HG02970 (cell line): ENCODE data around the gene TRPM5.

Experiments
- ATAC-seq: cut with Tn5 transposase; IDR thresholded peaks from one replicate; pipeline ENCODE4 v1.9.1; 2021; ENCODE audit warnings: mild to moderate bottlenecking, moderate library complexity, moderate number of reproducible peaks; ENCODE audit not compliant: unreplicated experiment, low FRiP score

The TRPM5 gene

DNA sequence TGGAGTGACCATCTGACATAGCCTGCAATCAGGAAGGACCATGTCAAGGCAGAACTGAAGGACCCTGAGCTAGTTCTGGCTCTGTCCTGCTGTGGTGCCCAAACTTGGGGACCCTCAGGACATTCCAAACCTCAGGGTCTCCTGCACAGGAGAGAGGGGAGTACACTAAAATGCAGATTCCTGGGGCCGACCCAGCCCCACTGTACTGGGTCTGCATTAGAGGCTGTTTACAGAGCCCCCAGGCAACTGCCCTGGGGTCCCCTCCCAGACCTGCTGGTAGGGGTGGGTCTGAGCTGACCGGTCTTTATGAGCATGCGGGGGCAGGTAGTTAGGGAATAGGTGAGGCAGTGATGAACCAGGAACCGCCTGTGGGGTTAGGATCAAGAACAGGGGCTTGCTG lies 6.8 kb downstream of the TRPM5 start:
- ATAC-seq = no peak

DNA sequence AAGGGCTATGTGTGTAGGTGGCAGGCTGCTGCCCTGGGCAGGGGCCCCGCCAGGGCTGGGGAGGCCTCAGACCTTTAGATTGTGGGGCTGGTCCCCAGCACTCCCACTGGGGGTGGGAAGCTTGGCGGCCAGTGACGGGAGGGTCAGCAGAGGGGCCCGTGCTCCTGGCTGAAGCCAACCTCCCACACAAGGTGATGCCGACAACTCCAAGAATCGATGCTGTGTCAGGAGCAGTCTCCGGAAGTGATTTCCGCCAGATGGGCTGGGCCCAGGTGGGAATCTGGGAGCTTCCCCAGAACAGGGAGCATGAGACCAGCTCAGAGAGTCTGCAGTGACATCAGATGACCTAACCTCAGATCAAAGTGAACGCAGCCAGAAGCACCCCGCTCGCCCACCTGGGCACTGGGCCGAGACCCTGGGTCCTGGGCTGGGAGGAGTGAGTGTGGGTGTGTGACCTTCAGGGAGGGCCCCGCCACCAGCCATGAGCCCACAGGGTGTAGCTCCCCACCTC lies 7.7 kb downstream of the TRPM5 start:
- no peak for ATAC-seq

- ATAC-seq = no peak
Observed at GRCh38 chr11:2436013-2436520, 8.2 kb downstream of the TRPM5 start.

DNA sequence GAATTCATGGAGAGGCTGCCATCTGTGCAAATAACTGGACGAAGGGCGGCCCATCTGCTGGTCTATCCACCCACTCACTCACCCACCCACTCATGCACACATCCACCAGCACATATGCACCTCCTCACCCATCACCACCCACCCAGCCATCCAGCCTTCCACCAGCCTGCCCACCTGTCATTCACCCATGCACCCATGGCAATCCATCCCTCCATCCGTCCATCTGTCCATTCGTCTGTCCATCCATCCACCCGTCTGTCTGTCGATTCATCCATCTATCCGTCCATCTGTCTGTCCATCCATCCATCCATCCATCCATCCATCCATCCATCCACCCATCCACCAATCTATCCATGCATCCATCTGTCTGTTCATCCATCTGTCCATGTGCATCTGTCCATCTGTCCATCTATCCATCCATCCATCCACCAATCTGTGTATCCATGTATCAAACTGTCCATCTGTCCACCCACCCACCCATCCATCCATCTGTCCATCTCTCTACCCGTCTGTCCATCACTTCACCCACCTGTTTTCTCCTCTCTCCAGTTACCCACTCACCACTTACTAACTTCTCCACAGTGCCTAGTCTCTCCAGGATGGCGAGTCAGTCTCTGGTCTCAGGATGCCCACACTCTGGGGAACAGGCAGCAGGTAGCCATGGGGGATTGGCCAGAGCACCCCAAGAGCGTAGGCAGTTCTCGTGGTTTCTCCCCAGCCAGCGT lies 8.9 kb downstream of the TRPM5 start:
- ATAC-seq = no peak

GRCh38 chr11:2434506-2435255 lies 9.6 kb downstream of the TRPM5 start:
- no peak for ATAC-seq

GRCh38 chr11:2434008-2434407 lies 10.3 kb downstream of the TRPM5 start:
- ATAC-seq = no peak

DNA sequence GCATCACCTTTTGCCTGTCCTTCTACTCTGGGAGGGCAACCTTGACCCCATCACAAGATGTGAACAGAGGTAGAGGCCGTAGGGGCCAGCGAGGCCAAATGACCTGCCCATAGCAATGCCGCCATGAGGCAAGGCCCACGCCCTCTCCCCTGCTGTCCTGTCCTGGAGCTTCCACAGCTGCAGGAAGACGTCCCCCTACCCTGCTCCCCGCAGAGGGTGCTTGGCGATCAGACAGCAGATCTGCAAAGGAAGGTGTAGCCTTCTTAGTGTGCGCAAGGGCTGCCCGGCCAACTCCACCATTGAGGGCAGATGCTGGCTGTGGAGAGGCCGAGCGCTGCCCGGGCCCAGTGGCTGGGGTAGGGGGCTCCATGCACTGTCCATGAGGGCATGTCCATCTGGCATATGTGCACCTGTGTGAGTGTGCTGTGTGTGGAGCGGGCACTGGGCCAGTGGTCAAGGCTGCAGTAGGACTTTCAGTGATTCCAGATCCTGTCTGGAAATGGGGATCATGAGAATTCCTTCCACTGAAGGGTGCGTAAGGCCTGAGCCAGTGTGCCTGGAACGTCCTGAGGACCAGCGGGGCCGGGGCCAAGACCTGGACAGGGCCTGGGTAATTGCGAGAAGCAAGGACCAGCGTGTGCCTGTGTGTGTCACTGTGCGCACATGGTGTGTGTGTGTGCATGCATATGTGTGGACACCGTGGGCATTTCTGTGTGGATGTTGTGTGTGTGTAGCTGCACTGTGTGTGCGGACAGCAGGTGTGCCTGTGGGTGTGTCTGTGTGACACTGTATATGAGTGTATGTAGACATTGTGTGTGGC lies 11.0 kb downstream of the TRPM5 start:
- ATAC-seq = no peak

DNA sequence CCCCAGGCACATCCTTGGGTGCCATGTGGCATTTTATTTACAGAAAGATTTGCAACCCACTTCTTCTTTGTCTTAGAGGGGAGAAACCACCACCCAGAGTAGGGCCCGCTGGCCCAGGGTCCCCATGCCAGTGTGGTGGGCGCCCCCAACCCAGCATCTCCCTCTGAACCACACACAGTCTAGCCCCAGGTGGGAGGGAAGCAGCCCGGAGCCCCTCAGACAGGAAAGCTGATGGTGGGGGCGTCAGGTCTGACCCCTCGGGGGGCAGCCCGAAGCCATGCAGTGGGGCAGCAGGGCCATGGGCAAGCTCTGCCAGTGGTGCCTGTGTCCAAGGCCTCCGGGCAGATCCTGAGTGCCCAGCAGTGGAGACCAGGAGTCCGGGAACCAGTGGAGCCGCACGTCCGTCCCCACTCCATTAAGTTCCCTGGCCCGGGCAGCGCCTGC lies 11.7 kb downstream of the TRPM5 start:
- ATAC-seq = no peak

GRCh38 chr11:2432171-2432621 lies 12.1 kb downstream of the TRPM5 start:
- no peak for ATAC-seq

- ATAC-seq = no peak
Observed at GRCh38 chr11:2431395-2431794, 12.9 kb downstream of the TRPM5 start.

DNA sequence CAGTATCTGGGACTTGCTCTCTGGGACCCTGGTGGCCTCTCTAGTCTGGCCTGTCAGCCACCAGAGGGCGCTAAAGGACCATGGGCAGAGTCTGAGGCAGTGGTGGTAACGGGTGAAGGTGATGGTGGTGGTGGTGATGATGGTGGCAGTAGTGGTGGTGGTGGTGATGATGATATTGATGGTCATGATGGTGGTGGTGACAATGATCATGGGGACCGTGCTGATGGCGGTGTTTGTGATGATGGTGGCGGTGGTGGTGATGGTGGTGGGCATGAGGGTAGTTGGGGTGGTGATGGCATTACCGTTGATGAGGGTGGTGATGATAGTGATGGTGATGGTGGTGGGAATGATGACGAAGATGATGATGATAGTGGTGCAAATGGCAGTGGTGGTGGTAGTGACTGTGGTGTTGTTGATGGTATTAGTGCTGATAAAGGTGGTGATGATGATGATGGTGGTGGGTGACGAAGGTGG lies 16.0 kb downstream of the TRPM5 start:
- ATAC-seq = no peak

DNA sequence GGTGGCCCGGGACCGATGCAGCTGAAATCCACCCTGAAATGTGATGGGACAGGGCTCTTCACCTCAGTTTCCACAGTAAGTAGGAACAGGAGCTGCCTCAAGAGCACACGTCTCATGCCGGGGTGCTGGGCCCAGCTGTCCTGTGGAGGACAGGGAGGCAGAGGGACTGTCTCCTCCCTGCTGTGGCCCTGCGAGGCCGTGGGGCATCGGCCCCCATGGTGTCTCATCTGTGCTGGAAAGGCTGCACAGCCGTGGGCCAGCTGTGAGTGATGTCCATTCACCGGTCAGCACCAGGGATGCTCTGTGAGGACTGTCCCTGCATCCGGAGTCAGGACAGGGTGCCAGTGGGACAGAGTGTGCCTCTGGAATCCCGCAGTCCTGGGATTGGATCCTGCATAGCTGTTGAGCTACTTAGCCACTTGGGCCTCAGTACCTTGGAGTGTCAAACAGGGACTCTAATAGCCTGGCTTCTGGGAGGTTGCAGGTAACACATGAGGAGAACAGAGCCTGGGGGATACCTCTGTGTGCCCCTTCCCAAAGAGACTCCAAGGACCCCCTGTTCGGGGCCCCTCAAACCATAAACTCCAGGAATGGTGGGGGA lies 16.5 kb downstream of the TRPM5 start:
- no peak for ATAC-seq

- no peak for ATAC-seq
Observed at GRCh38 chr11:2426826-2427521, 17.3 kb downstream of the TRPM5 start.

- ATAC-seq = no peak
Observed at GRCh38 chr11:2426221-2426620, 18.1 kb downstream of the TRPM5 start.

DNA sequence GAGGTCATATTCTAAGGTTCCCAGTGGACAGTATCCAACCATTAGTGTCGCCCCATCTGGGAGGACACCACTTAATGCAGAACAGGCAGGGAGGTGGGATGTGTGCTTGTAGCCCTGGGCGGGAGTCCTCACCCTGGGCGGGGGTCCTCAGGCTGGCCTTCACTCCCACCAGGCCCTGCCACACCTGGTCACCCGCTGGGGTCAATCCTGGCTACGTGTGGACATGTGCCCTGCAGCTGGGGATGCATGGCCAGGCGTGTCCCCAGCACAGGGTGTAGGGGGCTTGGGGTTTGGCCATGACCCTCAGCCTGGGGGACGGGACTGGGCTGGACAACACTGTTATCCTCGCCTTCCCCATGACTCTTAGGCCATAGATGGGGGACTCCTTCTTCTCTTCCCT lies 18.8 kb downstream of the TRPM5 start:
- ATAC-seq = no peak

DNA sequence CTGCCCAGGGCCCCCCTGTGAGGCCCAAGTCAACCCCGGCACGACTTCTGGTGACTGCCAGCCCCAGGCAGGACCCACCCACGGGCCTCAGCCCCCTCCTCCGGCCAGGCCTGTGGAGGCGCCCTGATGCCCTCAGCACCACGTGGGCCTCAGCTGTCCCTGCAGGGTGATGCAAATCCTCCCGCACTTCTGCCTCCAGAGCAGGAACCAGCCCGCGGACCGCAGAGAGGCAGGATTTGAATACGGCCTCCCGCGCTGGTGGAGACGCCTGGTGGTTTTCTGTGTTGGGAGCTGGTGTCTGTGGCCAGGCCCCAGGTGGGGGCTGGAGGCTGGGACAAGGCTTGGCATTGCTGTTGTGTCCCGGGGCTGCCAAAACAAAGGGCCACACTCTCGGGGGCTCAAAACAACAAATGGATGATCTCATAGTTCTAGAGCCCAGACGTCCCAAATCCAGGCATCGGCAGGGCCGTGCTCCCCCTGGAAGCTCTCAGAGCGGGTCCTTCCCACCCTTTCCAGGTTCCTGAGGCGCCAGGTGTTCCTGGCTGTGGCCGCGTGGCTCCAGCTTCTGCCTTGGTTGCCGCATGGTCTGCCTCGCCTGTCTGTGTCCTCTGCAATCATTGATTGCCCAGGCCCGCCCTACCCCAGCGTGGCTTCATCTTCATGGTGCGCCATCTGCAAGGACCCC lies 19.4 kb downstream of the TRPM5 start:
- no peak for ATAC-seq

DNA sequence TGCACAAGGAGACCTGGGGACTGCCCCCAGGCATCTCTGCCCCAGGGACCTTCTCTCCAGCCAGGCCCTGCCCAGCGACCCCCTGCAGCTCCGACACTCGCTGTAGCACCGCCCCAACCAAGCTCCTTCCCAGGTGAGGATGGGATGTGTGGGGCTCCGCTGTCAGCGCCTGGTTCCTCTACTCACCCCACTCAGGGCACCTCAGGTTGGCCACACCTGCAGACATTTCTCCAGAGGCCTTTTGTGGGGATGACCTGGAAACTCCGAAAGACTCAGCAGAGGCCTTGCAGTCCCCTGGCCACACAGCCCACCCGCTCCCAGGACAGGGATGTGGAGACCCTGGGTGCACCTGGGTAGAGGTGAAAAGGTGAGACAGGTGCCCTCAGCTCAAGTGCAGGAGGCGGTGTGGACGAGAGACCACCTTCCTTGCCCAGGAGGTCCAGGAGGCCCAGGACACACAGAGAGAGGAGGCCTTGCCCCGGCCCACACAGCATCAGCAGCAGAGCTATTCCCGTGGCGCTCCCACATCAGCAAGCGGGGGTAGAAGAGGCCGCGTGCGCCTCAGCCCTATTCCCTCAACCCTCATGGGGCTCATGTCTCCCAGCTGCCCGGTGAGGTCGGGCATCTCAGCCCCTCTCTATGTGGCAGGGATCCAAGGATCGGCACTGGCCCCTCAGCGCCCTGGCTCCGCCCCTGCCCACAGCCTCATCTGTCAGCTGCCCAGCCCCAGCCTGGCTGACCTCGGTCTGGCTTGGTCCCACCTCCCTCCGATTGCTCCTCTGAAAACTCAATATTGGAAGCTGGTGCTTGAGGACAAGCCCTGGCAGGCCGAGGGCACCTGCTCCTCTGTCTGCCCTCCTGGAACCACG lies 20.9 kb downstream of the TRPM5 start:
- ATAC-seq = no peak
